Measurements from ENCODE around the gene CFAP65. TPM values are rescaled to one million over a fixed set of nuclear protein-coding genes. Genes with fewer than 3 reads are reported as not detected.

The CFAP65 gene
- total RNA-seq, 4 donors from 2014 or later, result under 0.01 to 1.3 (median 0.78) TPM; not detected in 1

MicroRNAs encoded within 50 kb of the gene (microRNA counts, 767-probe panel; counts per million panel counts)
- microRNA hsa-miR-3131 (0 counts per million in 2 donors), microRNA hsa-miR-375 (0 counts per million in 2 donors)

Small RNA genes lying within 50 kb of the gene (microRNA-seq; reads per million reads assigned to microRNA genes)
- not detected for gene MIR3131
- 1,040 reads per million, percentile 81 among the genes with 10 or more reads in this experiment for gene MIR375

Small RNA genes lying within 50 kb of the gene (small RNA-seq; reads per million reads assigned to genes)
- gene MIR3131 (not detected), gene MIR375 (25.1 reads per million, percentile 94 among the genes with 10 or more reads in this experiment)

Other genes starting within 250 kb of the CFAP65 start
- not detected for gene PRKAG3, start 209.7 kb downstream of the CFAP65 start, total RNA-seq
- 1 to 10 TPM in 2 of 4 donors, not detected in 2; 2.7 to 5.1 TPM for gene WNT6, start 181.7 kb downstream of the CFAP65 start, total RNA-seq
- under 1 TPM in 1 of 4 donors, not detected in 3; 0.20 TPM for gene WNT10A, start 160.7 kb downstream of the CFAP65 start, total RNA-seq
- gene CDK5R2, start 81.8 kb downstream of the CFAP65 start, total RNA-seq, result under 1 TPM in 1 of 4 donors, not detected in 3; 0.39 TPM
- gene FEV, start 56.3 kb downstream of the CFAP65 start, total RNA-seq, result not detected
- not detected for gene CRYBA2, start 48.1 kb downstream of the CFAP65 start, total RNA-seq
- under 1 TPM in 1 of 4 donors, not detected in 3; 0.34 TPM for gene IHH, start 19.4 kb upstream of the CFAP65 start, total RNA-seq
- 10 to 100 TPM in 3 of 4 donors, 1 to 10 TPM in 1; 8.6 to 13.8 (median 11.9) TPM for gene NHEJ1, start 119.3 kb upstream of the CFAP65 start, total RNA-seq
- 1 to 10 TPM; 1.1 to 3.9 (median 3.4) TPM for gene SLC23A3, start 128.5 kb upstream of the CFAP65 start, total RNA-seq
- 100 to 1,000 TPM in 1 of 4 donors, 10 to 100 TPM in 3; 48.2 to 115 (median 65.0) TPM for gene CNPPD1, start 135.4 kb upstream of the CFAP65 start, total RNA-seq
- 100 to 1,000 TPM in 2 of 4 donors, 10 to 100 TPM in 2; 82.3 to 122 (median 100) TPM for gene RETREG2, start 136.8 kb upstream of the CFAP65 start, total RNA-seq
- gene ZFAND2B, start 165.3 kb upstream of the CFAP65 start, total RNA-seq, result 100 to 1,000 TPM in 2 of 4 donors, 10 to 100 TPM in 2; 78.7 to 131 (median 92.0) TPM
- 10 to 100 TPM; 29.6 to 96.8 (median 63.6) TPM for gene ABCB6, start 177.4 kb upstream of the CFAP65 start, total RNA-seq
- gene ATG9A, start 188.1 kb upstream of the CFAP65 start, total RNA-seq, result 10 to 100 TPM; 48.8 to 59.3 (median 54.6) TPM
- gene ANKZF1, start 188.3 kb upstream of the CFAP65 start, total RNA-seq, result 10 to 100 TPM; 38.1 to 66.4 (median 45.5) TPM
- gene GLB1L, start 203.9 kb upstream of the CFAP65 start, total RNA-seq, result 10 to 100 TPM; 12.9 to 24.6 (median 14.9) TPM
- gene STK16, start 204.0 kb upstream of the CFAP65 start, total RNA-seq, result 10 to 100 TPM; 19.5 to 33.0 (median 24.9) TPM
- gene TUBA4B, start 211.7 kb upstream of the CFAP65 start, total RNA-seq, result not detected
- gene TUBA4A, start 212.4 kb upstream of the CFAP65 start, total RNA-seq, result 10 to 100 TPM; 21.0 to 72.4 (median 34.8) TPM
- 100 to 1,000 TPM in 3 of 4 donors, 10 to 100 TPM in 1; 79.0 to 127 (median 116) TPM for gene DNAJB2, start 237.8 kb upstream of the CFAP65 start, total RNA-seq